GM12878 (cell line): Measurements from ENCODE around the gene ELP1. TPM values are rescaled to one million over a fixed set of nuclear protein-coding genes. Genes with fewer than 3 reads are reported as not detected.

Experiments used
- ATAC-seq: fragments of 200-7000 bp; cut with Tn5 transposase; 3 replicates; pipeline ENCODE4 v1.9.1; 2020; ENCODE audit warnings: mild to moderate bottlenecking, moderate library complexity
- BruUV-seq: library from RNA; stranded (reverse); fragments of 400-500 nt; replicated peaks from 2 replicates; lab custom pipeline; 2021; lab: Mats Ljungman, UMichigan
- CTCF ChIA-PET: fragments of 300-600 bp; sonication (Branson Sonifier 250); formaldehyde crosslinking; extraction: SDS; loops from one replicate; lab custom pipeline; 2021; ENCODE audit warnings: inconsistent platforms; lab: Yijun Ruan, JAX
- POLR2A ChIA-PET: fragments of 350-600 bp; formaldehyde crosslinking; extraction: SDS; loops from one replicate; lab custom pipeline; 2021; ENCODE audit warnings: inconsistent platforms; lab: Charles Lee
- RAD21 ChIA-PET: fragments of 300-600 bp; sonication (Branson Sonifier 250); formaldehyde crosslinking; loops from one replicate; lab custom pipeline; 2023; ENCODE audit warnings: antibody characterized with exemption; ENCODE audit not compliant: unreplicated experiment; lab: Charles Lee
- SMC1A ChIA-PET: fragments of 300-600 bp; sonication (Branson Sonifier 250); formaldehyde crosslinking; loops from one replicate; lab custom pipeline; 2023; ENCODE audit not compliant: unreplicated experiment, uncharacterized antibody; lab: Charles Lee
- DNase-seq: peaks from one replicate; pipeline ENCODE4 v3.0.0-alpha.2; 2011; ENCODE audit warnings: low read depth, low spot score
- FAIRE-seq: peaks from 3 replicates; lab custom pipeline; 2011; peaks lifted over from hg19 to GRCh38; lab: Jason Lieb, UNC
- H2AFZ ChIP-seq: 2 replicates; pipeline ENCODE4 v1.6.0; 2011; ENCODE audit warnings: low read depth, low read length, control low read depth; ENCODE audit not compliant: control insufficient read depth
- H3K27ac ChIP-seq: 2 replicates; pipeline ENCODE4 v1.5.1; 2011; ENCODE audit warnings: control low read depth; ENCODE audit not compliant: control insufficient read depth, insufficient read depth
- H3K27me3 ChIP-seq, 2 experiments: replicated peaks in 1 of 2; 2 replicates each; pipeline versions ENCODE4 v1.6.0 to v1.6.1; 2011; ENCODE audit warnings: low read length in 1 of 2; ENCODE audit not compliant: control insufficient read depth in 2 of 2, insufficient read depth in 2 of 2
- H3K36me3 ChIP-seq, 2 experiments: 2 replicates each; pipeline ENCODE4 v1.5.1; 2011; ENCODE audit warnings: low read length in 1 of 2; ENCODE audit not compliant: control insufficient read depth in 2 of 2, insufficient read depth in 2 of 2
- H3K4me1 ChIP-seq: 2 replicates; pipeline ENCODE4 v1.6.1; 2011; ENCODE audit warnings: mild to moderate bottlenecking, low read length, moderate library complexity, mixed read lengths; ENCODE audit not compliant: control insufficient read depth, insufficient read depth
- H3K4me2 ChIP-seq: 2 replicates; pipeline ENCODE4 v1.6.0; 2011; ENCODE audit warnings: control low read depth; ENCODE audit not compliant: control insufficient read depth, insufficient read depth
- H3K4me3 ChIP-seq: fragments of 200-600 bp; sonication (generic); 2 replicates; pipeline ENCODE4 v1.5.1; 2016
- H3K79me2 ChIP-seq: 2 replicates; pipeline ENCODE4 v1.6.0; 2011; ENCODE audit warnings: low read length; ENCODE audit not compliant: control insufficient read depth, insufficient read depth
- H3K9ac ChIP-seq: 2 replicates; pipeline ENCODE4 v1.8.0; 2011; ENCODE audit warnings: low read length, control low read depth, mixed read lengths; ENCODE audit not compliant: control insufficient read depth, insufficient read depth
- H3K9me3 ChIP-seq: replicated peaks from 3 replicates; pipeline ENCODE4 v1.5.1; 2011; ENCODE audit warnings: mild to moderate bottlenecking, low read length; ENCODE audit not compliant: control insufficient read depth, insufficient read depth
- H4K20me1 ChIP-seq: 2 replicates; pipeline ENCODE4 v1.6.0; 2011; ENCODE audit not compliant: control insufficient read depth, insufficient read depth
- BCL3 ChIP-seq: IDR thresholded peaks from 2 replicates; pipeline ENCODE4 v1.6.1; 2011; ENCODE audit warnings: borderline replicate concordance, low read depth, mild to moderate bottlenecking, moderate library complexity, low read length; ENCODE audit not compliant: insufficient read depth, poor library complexity, severe bottlenecking
- CBX5 ChIP-seq: sonication (generic); IDR thresholded peaks from 2 replicates; pipeline ENCODE4 v1.6.1; 2016; ENCODE audit warnings: low read depth, moderate library complexity, mild to moderate bottlenecking, inconsistent platforms
- EED ChIP-seq: sonication (generic); IDR thresholded peaks from 2 replicates; pipeline ENCODE4 v1.6.1; 2016; ENCODE audit warnings: antibody characterized with exemption, low read depth
- IRF3 ChIP-seq: fragments of 450-650 bp; IDR thresholded peaks from 2 replicates; pipeline ENCODE4 v1.6.1; 2014; ENCODE audit warnings: mild to moderate bottlenecking
- MXI1 ChIP-seq: fragments of 150-350 bp; IDR thresholded peaks from 2 replicates; pipeline ENCODE4 v1.6.1; 2011; ENCODE audit warnings: low read depth, mild to moderate bottlenecking, inconsistent platforms, low read length, improper control_type of control experiment
- NBN ChIP-seq: fragments of 450-650 bp; IDR thresholded peaks from 2 replicates; pipeline ENCODE4 v1.6.1; 2016
- SIX5 ChIP-seq: IDR thresholded peaks from 2 replicates; pipeline ENCODE4 v1.6.1; 2011; ENCODE audit warnings: mild to moderate bottlenecking, low read depth, low read length, moderate library complexity; ENCODE audit not compliant: severe bottlenecking
- TCF3 ChIP-seq: IDR thresholded peaks from 2 replicates; pipeline ENCODE4 v1.6.1; 2012; ENCODE audit warnings: low read depth, mild to moderate bottlenecking, low read length, borderline replicate concordance; ENCODE audit not compliant: insufficient read depth
- ZZZ3 ChIP-seq: IDR thresholded peaks from 2 replicates; pipeline ENCODE4 v1.6.1; 2011; ENCODE audit warnings: low read depth; ENCODE audit not compliant: control insufficient read depth, insufficient read length
- WGBS: methylation state at CpG from one replicate; pipeline ENCODE4 v1.1.6; 2016; ENCODE audit warnings: low lambda C conversion rate; ENCODE audit not compliant: insufficient replicate concordance, insufficient coverage; ENCODE audit errors: missing lambda C conversion rate; 5-methylcytosine and 5-hydroxymethylcytosine counted together
- in situ Hi-C: fragments of 300-500 bp; cut with MboI; formaldehyde crosslinking; loops from 9 replicates; pipeline ENCODE4 v1.14.3; 2018; ENCODE audit warnings: mixed read lengths
- intact Hi-C: fragments of 100-400 bp; cut with micrococcal nuclease; formaldehyde crosslinking; loops from one replicate; pipeline ENCODE4 v1.14.2; 2022; ENCODE audit not compliant: unreplicated experiment
- polyA plus RNA-seq, 11 experiments: library from polyadenylated mRNA; depleted of rRNA in 4 of 11; unstranded in 6 of 11; stranded (reverse) in 5 of 11; fragments of >200 nt; fragmentation: Nextera tagmentation in 4 of 11; fragmentation: Illumina TruSeq in 1 of 11; extraction: Ambion mirVana in 4 of 11; extraction: Trizol in 1 of 11; gene quantifications; 1 replicate in 1 of 11; 2 replicates in 10 of 11; pipeline versions ENCODE4 v1.2.1 to v1.2.3, GENCODE V29; 2011 to 2016; ENCODE audit warnings: inconsistent platforms in 2 of 11, missing spikeins in 2 of 11, low read depth in 1 of 11
- total RNA-seq, 4 experiments: library from RNA; depleted of rRNA in 3 of 4; stranded (reverse); fragments of >200 nt in 3 of 4; fragmentation: Illumina TruSeq in 1 of 4; extraction: Trizol in 1 of 4; gene quantifications; 2 replicates each; pipeline versions ENCODE4 v1.2.1 to v1.2.3, GENCODE V29; 2013 to 2021

Gene ELP1
- total and polyA plus RNA-seq, 10 of the 15 experiments (the other 5 are each of a cell fraction or from before 2014, with no cell fraction given) = 9.7 to 29.9 (median 26.0) TPM

GRCh38 chr9:108877524-108877923, 56.4 kb downstream of the ELP1 start (continued):
- TF ChIP-seq BCL3 = no peak
- TF ChIP-seq SIX5 = no peak
- TF ChIP-seq MXI1 = no peak
- no peak for TF ChIP-seq IRF3

- H4K20me1 ChIP-seq = no peaks in the 10 kb centered on the region
- no peak overlapping the region for H3K4me3 ChIP-seq
- BruUV-seq = no TSS peak
- in situ Hi-C loops = no loop called here
- intact Hi-C loops = no loop called here
- H2AFZ ChIP-seq = no peak overlapping the region
- H3K9ac ChIP-seq = no peak overlapping the region
- TF ChIP-seq ZZZ3 (no peak), CBX5 (no peak), NBN (no peak), EED (no peak), TCF3 (no peak)
- H3K27me3 ChIP-seq = no peaks in the 10 kb centered on the region
- H3K36me3 ChIP-seq = peaks cover 6 to 20% of the 10 kb centered on the region in 2 experiments
- no peak overlapping the region for H3K4me2 ChIP-seq
- DNase-seq (no peak), FAIRE-seq (no peak), ATAC-seq (no peak)
- ChIA-PET SMC1A (interaction anchor here (2.3 kb wide), 1 partner anchor 13 kb away, joined by 9 read pairs; no protein-coding TSS in a partner anchor), RAD21 (no interaction called here), POLR2A (no interaction called here), CTCF (interaction anchor here (0.5 kb wide), 2 partner anchors 11 to 234 kb away, joined by 3 read pairs; no protein-coding TSS in a partner anchor)
- H3K79me2 ChIP-seq = no peaks in the 10 kb centered on the region
- 91% methylated on average over 5 of the region's 5 CpGs for WGBS
- H3K4me1 ChIP-seq = no peaks in the 10 kb centered on the region
- H3K27ac ChIP-seq = no peak overlapping the region
- H3K9me3 ChIP-seq = no peaks in the 10 kb centered on the region
These were observed 57.5 kb downstream of the ELP1 start for GRCh38 chr9:108876425-108876824.
